HG03378 (cell line): Measurements from ENCODE around the gene MAGI2.

Experiments
- ATAC-seq: cut with Tn5 transposase; IDR thresholded peaks from one replicate; pipeline ENCODE4 v1.9.1; 2021; ENCODE audit warnings: mild to moderate bottlenecking, moderate library complexity; ENCODE audit not compliant: unreplicated experiment

Gene MAGI2

GRCh38 chr7:78684201-78684600 lies 769.3 kb downstream of the MAGI2 start:
- no peak for ATAC-seq

- ATAC-seq, result no peak
Observed at GRCh38 chr7:78683566-78683965, 769.9 kb downstream of the MAGI2 start.

- ATAC-seq, result no peak
Observed at GRCh38 chr7:78679112-78679876, 774.2 kb downstream of the MAGI2 start.

GRCh38 chr7:78677391-78677790 lies 776.1 kb downstream of the MAGI2 start:
- no peak for ATAC-seq

- no peak for ATAC-seq
Observed at GRCh38 chr7:78675511-78675910, 778.0 kb downstream of the MAGI2 start.

- no peak for ATAC-seq
Observed at GRCh38 chr7:78673272-78673671, 780.2 kb downstream of the MAGI2 start.

- no peak for ATAC-seq
Observed at GRCh38 chr7:78662939-78663338, 790.5 kb downstream of the MAGI2 start.

- ATAC-seq, result no peak
Observed at GRCh38 chr7:78649976-78650375, 803.5 kb downstream of the MAGI2 start.

GRCh38 chr7:78649236-78649635 lies 804.2 kb downstream of the MAGI2 start:
- ATAC-seq, result no peak

GRCh38 chr7:78642751-78643150 lies 810.7 kb downstream of the MAGI2 start:
- ATAC-seq, result no peak

GRCh38 chr7:78638364-78638763 lies 815.1 kb downstream of the MAGI2 start:
- no peak for ATAC-seq

GRCh38 chr7:78636727-78637126 lies 816.7 kb downstream of the MAGI2 start:
- ATAC-seq, result no peak

GRCh38 chr7:78635026-78635793 lies 818.3 kb downstream of the MAGI2 start:
- no peak for ATAC-seq

GRCh38 chr7:78634093-78634492 lies 819.4 kb downstream of the MAGI2 start:
- no peak for ATAC-seq

- no peak for ATAC-seq
Observed at GRCh38 chr7:78620920-78621319, 832.5 kb downstream of the MAGI2 start.

GRCh38 chr7:78616539-78616938 lies 836.9 kb downstream of the MAGI2 start:
- ATAC-seq, result no peak

- ATAC-seq, result no peak
Observed at GRCh38 chr7:78609281-78609680, 844.2 kb downstream of the MAGI2 start.

GRCh38 chr7:78607099-78607498 lies 846.4 kb downstream of the MAGI2 start:
- no peak for ATAC-seq

- no peak for ATAC-seq
Observed at GRCh38 chr7:78605119-78605518, 848.3 kb downstream of the MAGI2 start.

GRCh38 chr7:78601728-78602127 lies 851.7 kb downstream of the MAGI2 start:
- no peak for ATAC-seq

- no peak for ATAC-seq
Observed at GRCh38 chr7:78594156-78594555, 859.3 kb downstream of the MAGI2 start.

- no peak for ATAC-seq
Observed at GRCh38 chr7:78588393-78588792, 865.1 kb downstream of the MAGI2 start.
